Astrocyte of the spinal cord (primary cell): ENCODE measurements around the gene CD83.
"Not testable (repeated sequence)": the region's sequence is repeated elsewhere in the genome, so short reads cannot be mapped to it uniquely, and the experiment has no call there.

Experiments
- DNase-seq: peaks from one replicate; pipeline ENCODE4 v3.0.0; 2011; ENCODE audit warnings: low read depth, low spot score
- H3K4me3 ChIP-seq: 2 replicates; pipeline ENCODE4 v1.5.1; 2011; ENCODE audit warnings: low read depth, mild to moderate bottlenecking, low read length, moderate library complexity
- in situ Hi-C: cut with HindIII; loops from 2 replicates; pipeline ENCODE4 v1.10.0; 2017; ENCODE audit warnings: low sequenced_read_pairs
- TF ChIP-seq, protein P1 (sequence below): IDR thresholded peaks from 2 replicates; pipeline ENCODE4 v1.5.1; 2012; ENCODE audit warnings: low read depth, mild to moderate bottlenecking, low read length, inconsistent platforms

Gene CD83, protein sequence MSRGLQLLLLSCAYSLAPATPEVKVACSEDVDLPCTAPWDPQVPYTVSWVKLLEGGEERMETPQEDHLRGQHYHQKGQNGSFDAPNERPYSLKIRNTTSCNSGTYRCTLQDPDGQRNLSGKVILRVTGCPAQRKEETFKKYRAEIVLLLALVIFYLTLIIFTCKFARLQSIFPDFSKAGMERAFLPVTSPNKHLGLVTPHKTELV

DNA sequence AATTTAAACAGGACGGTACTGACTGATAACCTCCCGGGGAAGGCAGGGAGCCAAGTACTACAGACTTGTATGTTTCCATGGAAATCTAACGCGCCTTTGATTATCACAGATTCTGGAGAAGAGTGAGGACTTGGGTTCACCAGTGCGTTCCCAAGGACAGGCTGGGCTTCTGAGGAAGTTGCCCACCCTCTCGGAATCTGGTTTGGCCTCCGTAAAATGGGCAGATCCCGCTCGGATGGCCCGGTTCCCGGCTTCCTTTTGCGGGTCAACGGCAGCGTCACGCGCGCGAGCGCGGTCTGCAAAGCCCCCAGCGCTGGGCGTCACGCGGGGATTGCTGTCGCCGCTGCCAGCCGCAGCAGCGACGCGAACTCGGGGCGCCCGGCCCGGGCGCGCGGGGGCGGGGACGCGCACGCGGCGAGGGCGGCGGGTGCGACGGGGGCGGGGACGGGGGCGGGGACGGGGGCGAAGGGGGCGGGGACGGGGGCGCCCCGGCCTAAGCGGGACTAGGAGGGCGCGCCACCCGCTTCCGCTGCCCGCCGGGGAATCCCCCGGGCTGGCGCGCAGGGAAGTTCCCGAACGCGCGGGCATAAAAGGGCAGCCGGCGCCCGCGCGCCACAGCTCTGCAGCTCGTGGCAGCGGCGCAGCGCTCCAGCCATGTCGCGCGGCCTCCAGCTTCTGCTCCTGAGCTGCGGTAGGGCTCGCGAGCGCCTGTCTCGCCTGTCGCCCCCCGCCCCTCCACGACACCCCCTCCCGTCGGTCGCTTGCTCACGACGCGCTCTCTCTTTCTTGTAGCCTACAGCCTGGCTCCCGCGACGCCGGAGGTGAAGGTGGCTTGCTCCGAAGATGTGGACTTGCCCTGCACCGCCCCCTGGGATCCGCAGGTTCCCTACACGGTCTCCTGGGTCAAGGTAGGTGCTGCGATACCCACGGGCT lies at the start of gene CD83:
Gene CD83 (plus strand): TSS at position 615 of the 933 bp plus-strand sequence. CDS start 40 bp downstream, at position 655.
- in situ Hi-C loops = no loop called here
- no peak for DNase-seq
- TF ChIP-seq, protein P1, sequence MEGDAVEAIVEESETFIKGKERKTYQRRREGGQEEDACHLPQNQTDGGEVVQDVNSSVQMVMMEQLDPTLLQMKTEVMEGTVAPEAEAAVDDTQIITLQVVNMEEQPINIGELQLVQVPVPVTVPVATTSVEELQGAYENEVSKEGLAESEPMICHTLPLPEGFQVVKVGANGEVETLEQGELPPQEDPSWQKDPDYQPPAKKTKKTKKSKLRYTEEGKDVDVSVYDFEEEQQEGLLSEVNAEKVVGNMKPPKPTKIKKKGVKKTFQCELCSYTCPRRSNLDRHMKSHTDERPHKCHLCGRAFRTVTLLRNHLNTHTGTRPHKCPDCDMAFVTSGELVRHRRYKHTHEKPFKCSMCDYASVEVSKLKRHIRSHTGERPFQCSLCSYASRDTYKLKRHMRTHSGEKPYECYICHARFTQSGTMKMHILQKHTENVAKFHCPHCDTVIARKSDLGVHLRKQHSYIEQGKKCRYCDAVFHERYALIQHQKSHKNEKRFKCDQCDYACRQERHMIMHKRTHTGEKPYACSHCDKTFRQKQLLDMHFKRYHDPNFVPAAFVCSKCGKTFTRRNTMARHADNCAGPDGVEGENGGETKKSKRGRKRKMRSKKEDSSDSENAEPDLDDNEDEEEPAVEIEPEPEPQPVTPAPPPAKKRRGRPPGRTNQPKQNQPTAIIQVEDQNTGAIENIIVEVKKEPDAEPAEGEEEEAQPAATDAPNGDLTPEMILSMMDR = peak; percentile 21
- H3K4me3 ChIP-seq = peak within 1 kb of the TSS; percentile 66

- peak; percentile 95 for DNase-seq
These were observed 49.4 kb upstream of the CD83 start for GRCh38 chr6:14068133-14068532.

DNA sequence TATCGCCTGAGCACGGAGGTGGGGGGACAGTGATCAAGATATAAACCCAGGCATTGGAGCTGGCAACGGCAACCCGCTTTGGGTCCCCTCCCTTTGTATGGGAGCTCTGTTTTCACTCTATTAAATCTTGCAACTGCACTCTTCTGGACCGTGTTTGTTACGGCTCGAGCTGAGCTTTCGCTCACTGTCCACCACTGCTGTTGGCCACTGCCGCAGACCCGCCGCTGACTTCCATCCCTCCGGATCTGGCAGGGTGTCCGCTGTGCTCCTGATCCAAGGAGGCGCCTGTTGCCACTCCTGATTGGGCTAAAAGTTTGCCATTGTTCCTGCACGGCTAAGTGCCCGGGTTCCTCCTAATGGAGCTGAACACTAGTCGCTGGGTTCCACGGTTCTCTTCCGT lies 48.9 kb upstream of the CD83 start:
- H3K4me3 ChIP-seq = no peak overlapping the region
- in situ Hi-C loops = no loop called here
- TF ChIP-seq, protein P1 = no peak
- DNase-seq = no peak

More at GRCh38 chr6:14068133-14068532, 49.4 kb upstream of the CD83 start:
- TF ChIP-seq, protein P1 = no peak
- no peak overlapping the region for H3K4me3 ChIP-seq
- in situ Hi-C loops = no loop called here

- no peak for DNase-seq
- TF ChIP-seq, protein P1 = no peak
- in situ Hi-C loops = no loop called here
These were observed 47.1 kb upstream of the CD83 start for GRCh38 chr6:14070457-14070856.

GRCh38 chr6:14072084-14072483 lies 45.5 kb upstream of the CD83 start:
- in situ Hi-C loops = no loop called here
- H3K4me3 ChIP-seq = no peak overlapping the region
- DNase-seq = peak; percentile 48
- TF ChIP-seq, protein P1 = no peak

More at GRCh38 chr6:14070457-14070856, 47.1 kb upstream of the CD83 start:
- no peak overlapping the region for H3K4me3 ChIP-seq

GRCh38 chr6:14073561-14074354 lies 43.8 kb upstream of the CD83 start:
- H3K4me3 ChIP-seq, DNase-seq, in situ Hi-C loops: not testable (repeated sequence)
